Lower leg skin (tissue), 3 donors: ENCODE results near the gene DOCK10.

Experiments
- CTCF ChIP-seq, 3 donors: fragments of 450-650 bp; IDR thresholded peaks; one replicate each; pipeline ENCODE4 v1.5.1; 2016; ENCODE audit warnings: antibody characterized with exemption in 3 of 3, mild to moderate bottlenecking in 3 of 3, moderate library complexity in 2 of 3
- POLR2A ChIP-seq, 2 donors: fragments of 450-650 bp; IDR thresholded peaks; one replicate each; pipeline ENCODE4 v1.6.1; 2016 to 2017; ENCODE audit warnings: antibody characterized with exemption in 2 of 2, mild to moderate bottlenecking in 1 of 2, moderate library complexity in 1 of 2

- no peak for TF ChIP-seq CTCF (IDR thresholded peaks at IDR 0.05)
- no peak for TF ChIP-seq POLR2A (IDR thresholded peaks at IDR 0.05)
Measured at GRCh38 chr2:225041851-225042799, at the start of gene DOCK10.
